GM13977 (cell line): ENCODE measurements around the gene PPT1.

Experiments used
- DNase-seq: peaks from one replicate; pipeline ENCODE4 v3.0.0; 2012; ENCODE audit warnings: low spot score
- CTCF ChIP-seq: IDR thresholded peaks from 2 replicates; pipeline ENCODE4 v1.5.1; 2012; ENCODE audit warnings: mild to moderate bottlenecking, control low read depth; ENCODE audit not compliant: insufficient read depth; ENCODE audit errors: extremely low read depth, missing control alignments
- in situ Hi-C: fragments of 300-500 bp; cut with MboI; formaldehyde crosslinking; loops from one replicate; pipeline ENCODE4 v1.12.0; 2022; ENCODE audit warnings: low sequenced_read_pairs, low pct_unique_long_range_greater_than_20kb, mixed read lengths, inconsistent platforms; ENCODE audit not compliant: unreplicated experiment

Gene PPT1

GRCh38 chr1:40079774-40080400, 17.2 kb downstream of the PPT1 start:
- TF ChIP-seq CTCF = no peak
- in situ Hi-C loops = no loop called here
- DNase-seq = no peak

- DNase-seq = peak; percentile 58
Measured at GRCh38 chr1:40078512-40079333, 18.3 kb downstream of the PPT1 start.

GRCh38 chr1:40076895-40077312, 20.1 kb downstream of the PPT1 start:
- no peak for DNase-seq
- no peak for TF ChIP-seq CTCF
- in situ Hi-C loops = no loop called here

More at GRCh38 chr1:40078512-40079333, 18.3 kb downstream of the PPT1 start:
- peak; percentile 80 for TF ChIP-seq CTCF
- in situ Hi-C loops = no loop called here

- no peak for TF ChIP-seq CTCF
- DNase-seq = no peak
- in situ Hi-C loops = no loop called here
Measured at GRCh38 chr1:40075266-40075665, 21.8 kb downstream of the PPT1 start.

GRCh38 chr1:40073062-40073461, 24.0 kb downstream of the PPT1 start:
- in situ Hi-C loops = no loop called here
- no peak for TF ChIP-seq CTCF

GRCh38 chr1:40072142-40072541, 24.9 kb downstream of the PPT1 start:
- in situ Hi-C loops = no loop called here
- DNase-seq = no peak
- TF ChIP-seq CTCF = no peak

More at GRCh38 chr1:40073062-40073461, 24.0 kb downstream of the PPT1 start:
- DNase-seq = no peak
